Urinary bladder (tissue), 4 donors: Measurements from ENCODE around the gene CSNK1G1. TPM values are rescaled to one million over a fixed set of nuclear protein-coding genes. Genes with fewer than 3 reads are reported as not detected.
"Not testable (repeated sequence)": the region's sequence is repeated elsewhere in the genome, so short reads cannot be mapped to it uniquely, and the experiment has no call there.

ENCODE experiments used
- DNase-seq: peaks from one replicate; pipeline ENCODE4 v3.0.0-alpha.2; 2015; ENCODE audit errors: extremely low spot score
- H3K27ac ChIP-seq: one replicate; pipeline ENCODE4 v1.5.1; 2013; ENCODE audit warnings: low read depth, mild to moderate bottlenecking, moderate library complexity
- H3K36me3 ChIP-seq: one replicate; pipeline ENCODE4 v1.6.1; 2013; ENCODE audit warnings: mild to moderate bottlenecking, moderate library complexity; ENCODE audit not compliant: insufficient read depth
- H3K4me1 ChIP-seq: one replicate; pipeline ENCODE4 v1.6.1; 2013; ENCODE audit warnings: mild to moderate bottlenecking, moderate library complexity; ENCODE audit not compliant: insufficient read depth
- H3K4me3 ChIP-seq: one replicate; pipeline ENCODE4 v1.5.1; 2013; ENCODE audit warnings: low read depth, low read length
- WGBS: extraction: QIAGEN DNeasy Blood & Tissue Kit; methylation state at CpG from one replicate; pipeline ENCODE4 v1.1.7; 2013; 5-methylcytosine and 5-hydroxymethylcytosine counted together
- polyA plus RNA-seq: library from polyadenylated mRNA; stranded (reverse); fragments of 200-250 nt; gene quantifications from one replicate; pipeline ENCODE4 v1.2.3, GENCODE V29; 2013
- total RNA-seq: library from RNA; depleted of rRNA; stranded (reverse); fragments of >200 nt; gene quantifications from one replicate; pipeline ENCODE4 v1.2.3, GENCODE V29; 2014
- donor health status: healthy with polysubstance abuse.
- donor health status: healthy.

The CSNK1G1 gene
- total and polyA plus RNA-seq, 2 donors: 5.7 to 40.1 TPM

- WGBS: 93% methylated on average over 7 of the region's 7 CpGs
- H3K4me3 ChIP-seq: no peak overlapping the region
- no peak for DNase-seq
- H3K4me1 ChIP-seq: no peaks in the 10 kb centered on the region
- H3K36me3 ChIP-seq: peaks cover 18% of the 10 kb centered on the region
- no peak overlapping the region for H3K27ac ChIP-seq
These were observed 219.6 kb downstream of the CSNK1G1 start for GRCh38 chr15:64136347-64136746.

GRCh38 chr15:64134345-64134829, 221.6 kb downstream of the CSNK1G1 start:
- no peaks in the 10 kb centered on the region for H3K4me1 ChIP-seq
- no peak overlapping the region for H3K4me3 ChIP-seq
- peaks cover 22% of the 10 kb centered on the region for H3K36me3 ChIP-seq
- 68% methylated on average over 9 of the region's 9 CpGs for WGBS
- no peak for DNase-seq
- H3K27ac ChIP-seq: no peak overlapping the region

- H3K36me3 ChIP-seq: peaks cover 21% of the 10 kb centered on the region
- WGBS: 94% methylated on average over 10 of the region's 10 CpGs
These were observed 222.2 kb downstream of the CSNK1G1 start for GRCh38 chr15:64133623-64134344.

DNA sequence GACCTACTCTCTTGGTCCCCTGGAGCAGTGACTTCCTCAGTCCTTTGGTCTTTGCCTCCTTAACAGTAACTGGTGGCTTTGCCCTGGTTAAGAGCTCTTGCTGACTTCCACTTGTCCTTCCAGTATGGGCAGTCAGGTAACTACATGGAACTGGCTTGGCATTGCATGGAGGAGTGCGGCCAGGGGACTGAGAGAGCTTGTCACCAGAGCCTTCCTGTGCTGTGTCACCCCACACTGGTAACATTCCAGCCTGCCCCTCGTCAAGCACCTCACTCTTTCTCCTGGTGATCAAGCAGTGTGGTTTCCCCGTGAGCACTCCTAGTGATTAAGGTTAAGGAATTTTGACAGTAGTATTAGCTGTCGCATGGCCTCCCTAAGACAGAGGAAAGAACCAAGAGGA, 223.8 kb downstream of the CSNK1G1 start:
- no peak for DNase-seq
- Histone ChIP-seq H3K4me3 (no peak overlapping the region), H3K27ac (no peak overlapping the region), H3K4me1 (no peaks in the 10 kb centered on the region), H3K36me3 (peaks cover 18% of the 10 kb centered on the region)
- WGBS: 94% methylated on average over 4 of the region's 4 CpGs

More at GRCh38 chr15:64133623-64134344, 222.2 kb downstream of the CSNK1G1 start:
- no peaks in the 10 kb centered on the region for H3K4me1 ChIP-seq
- no peak overlapping the region for H3K27ac ChIP-seq
- H3K4me3 ChIP-seq: no peak overlapping the region
- no peak for DNase-seq

DNA sequence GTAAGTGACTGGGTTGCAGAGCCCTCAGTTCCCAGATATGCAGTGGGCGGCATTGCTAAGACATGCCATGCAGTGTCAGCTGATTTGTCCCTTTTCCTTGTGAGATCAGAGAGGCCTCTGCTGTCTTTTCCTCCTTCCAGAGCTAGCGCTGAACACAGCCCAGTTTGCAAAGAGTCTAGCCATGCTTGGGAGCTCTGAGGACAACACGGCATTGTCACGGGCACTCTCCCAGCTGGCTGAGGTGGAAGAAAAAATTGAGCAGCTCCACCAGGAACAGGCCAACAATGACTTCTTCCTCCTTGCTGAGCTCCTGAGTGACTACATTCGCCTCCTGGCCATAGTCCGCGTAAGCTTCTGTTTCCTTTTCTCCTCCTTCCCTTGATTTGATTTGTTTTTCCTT, 224.4 kb downstream of the CSNK1G1 start:
- Histone ChIP-seq H3K4me1 (no peaks in the 10 kb centered on the region), H3K27ac (no peak overlapping the region), H3K4me3 (no peak overlapping the region), H3K36me3 (peaks cover 14% of the 10 kb centered on the region)
- WGBS: 96% methylated on average over 7 of the region's 7 CpGs
- DNase-seq: no peak

DNA sequence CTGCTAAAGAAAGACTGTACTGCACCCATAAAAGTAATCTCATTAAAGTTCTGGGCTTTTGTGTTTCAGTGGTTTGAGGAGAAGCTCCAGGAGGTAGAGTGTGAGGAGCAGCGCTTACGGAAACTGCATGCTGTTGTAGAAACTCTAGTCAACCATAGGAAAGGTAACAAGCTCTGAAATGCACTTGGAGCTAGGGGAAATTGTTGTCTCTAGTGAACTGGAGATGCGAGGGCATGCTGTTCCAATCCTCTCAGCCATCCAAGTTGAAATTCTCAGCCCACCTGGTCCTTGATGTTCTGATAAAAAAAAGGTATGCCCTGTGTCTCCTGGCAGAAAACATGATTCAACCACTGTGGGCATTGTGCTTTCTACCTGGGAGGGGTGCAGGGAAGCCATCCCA, 225.8 kb downstream of the CSNK1G1 start:
- peaks cover 16% of the 10 kb centered on the region for H3K36me3 ChIP-seq
- no peaks in the 10 kb centered on the region for H3K4me1 ChIP-seq
- H3K4me3 ChIP-seq: no peak overlapping the region
- no peak overlapping the region for H3K27ac ChIP-seq
- DNase-seq: no peak
- 95% methylated on average over 3 of the region's 3 CpGs for WGBS

- Histone ChIP-seq H3K4me3 (no peak overlapping the region), H3K36me3 (peaks cover 16% of the 10 kb centered on the region), H3K4me1 (no peaks in the 10 kb centered on the region), H3K27ac (no peak overlapping the region)
- DNase-seq: no peak
- 87% methylated on average over 6 of the region's 6 CpGs for WGBS
These were observed 228.3 kb downstream of the CSNK1G1 start for GRCh38 chr15:64127521-64128270.

DNA sequence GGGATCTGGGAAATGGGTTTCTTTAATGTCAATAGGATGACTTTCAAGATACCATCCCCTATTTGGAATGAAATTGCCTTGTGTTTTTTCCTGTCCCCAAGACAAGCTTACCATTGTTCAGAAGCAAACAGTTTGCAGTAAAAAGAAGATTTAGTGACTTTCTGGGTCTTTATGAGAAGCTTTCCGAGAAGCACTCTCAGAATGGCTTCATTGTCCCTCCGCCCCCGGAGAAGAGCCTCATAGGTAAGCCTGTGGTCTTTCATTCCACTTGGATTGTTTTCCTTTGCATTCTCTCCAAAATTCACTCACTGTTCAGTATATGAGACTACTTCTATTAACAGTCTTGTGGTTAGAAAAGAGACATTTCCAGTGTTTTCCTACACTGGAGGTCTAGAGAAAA, 230.0 kb downstream of the CSNK1G1 start:
- Histone ChIP-seq H3K4me3 (no peak overlapping the region), H3K36me3 (peaks cover 10% of the 10 kb centered on the region), H3K27ac (no peak overlapping the region), H3K4me1 (no peaks in the 10 kb centered on the region)
- WGBS: 76% methylated on average over 3 of the region's 3 CpGs
- DNase-seq: no peak

- H3K27ac ChIP-seq: no peak overlapping the region
- no peak overlapping the region for H3K4me3 ChIP-seq
- peaks cover 12% of the 10 kb centered on the region for H3K36me3 ChIP-seq
- no peak for DNase-seq
- no peaks in the 10 kb centered on the region for H3K4me1 ChIP-seq
- 86% methylated on average over 3 of the region's 3 CpGs for WGBS
These were observed 233.0 kb downstream of the CSNK1G1 start for GRCh38 chr15:64122936-64123351.

DNA sequence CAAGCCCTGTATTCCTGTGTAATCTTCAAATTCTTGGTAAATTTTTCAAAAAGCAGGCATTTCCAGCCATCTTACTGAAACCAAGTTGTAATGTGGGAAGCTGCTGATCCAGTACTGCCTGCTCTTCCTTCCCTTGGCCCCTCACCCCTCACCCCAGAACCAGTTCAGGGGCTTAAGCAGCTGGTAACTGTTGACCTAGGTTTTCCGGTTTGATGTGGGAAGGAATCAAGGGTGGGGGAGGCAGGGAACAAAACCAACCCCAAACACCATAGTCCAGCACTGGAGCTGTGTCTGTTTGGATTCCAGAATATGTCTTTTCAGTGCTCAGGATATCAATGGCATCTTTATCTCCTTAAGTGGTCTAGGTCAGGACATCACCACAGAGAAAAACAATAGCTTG, 233.5 kb downstream of the CSNK1G1 start:
- H3K36me3 ChIP-seq: peaks cover 11% of the 10 kb centered on the region
- WGBS: 78% methylated on average over 1 of the region's 1 CpG
- DNase-seq: no peak

GRCh38 chr15:64121614-64122013, 234.4 kb downstream of the CSNK1G1 start:
- WGBS: 81% methylated on average over 4 of the region's 4 CpGs
- DNase-seq: no peak
- Histone ChIP-seq H3K27ac (no peak overlapping the region), H3K4me1 (no peaks in the 10 kb centered on the region), H3K4me3 (no peak overlapping the region), H3K36me3 (peaks cover 9% of the 10 kb centered on the region)

More for the DNA sequence above, 233.5 kb downstream of the CSNK1G1 start:
- Histone ChIP-seq H3K4me3 (no peak overlapping the region), H3K27ac (no peak overlapping the region), H3K4me1 (no peaks in the 10 kb centered on the region)

GRCh38 chr15:64120322-64120721, 235.7 kb downstream of the CSNK1G1 start:
- not testable (repeated sequence) for H3K36me3 ChIP-seq

DNA sequence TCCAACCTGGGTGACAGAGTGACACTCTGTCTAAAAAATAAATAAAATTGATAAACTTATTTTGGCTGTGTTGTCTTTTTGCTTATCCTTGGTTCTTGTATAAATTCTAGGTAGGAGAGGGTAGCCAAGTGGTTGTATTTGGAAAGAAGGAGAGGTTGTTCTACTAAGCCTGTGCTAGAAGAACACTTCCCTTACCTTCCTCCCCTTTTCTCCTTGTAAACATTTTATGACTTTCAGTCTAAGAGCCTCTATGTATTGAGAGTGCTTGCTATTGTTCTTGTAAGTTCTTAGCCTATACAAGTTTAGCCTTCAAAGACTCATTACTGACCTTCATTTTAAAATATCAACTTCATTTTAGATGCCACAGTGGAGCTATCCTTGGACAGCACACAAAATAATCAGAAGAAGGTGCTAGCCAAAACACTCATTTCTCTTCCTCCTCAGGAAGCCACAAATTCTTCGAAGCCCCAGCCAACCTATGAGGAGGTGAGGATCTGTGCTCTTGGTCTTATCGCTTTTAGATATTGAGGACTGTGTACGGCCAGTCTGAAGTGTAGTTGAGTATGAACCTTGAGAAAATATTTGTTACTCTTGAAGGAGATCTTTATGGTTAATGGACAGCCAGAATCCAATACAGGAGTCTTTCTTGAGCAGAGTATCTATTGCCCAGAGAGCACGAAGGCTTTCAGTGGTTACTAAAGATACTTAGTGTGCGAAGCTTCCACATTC, 238.1 kb downstream of the CSNK1G1 start:
- Histone ChIP-seq H3K4me1 (no peaks in the 10 kb centered on the region), H3K4me3 (no peak overlapping the region), H3K27ac (no peak overlapping the region), H3K36me3 (peaks cover 6% of the 10 kb centered on the region)
- 94% methylated on average over 5 of the region's 5 CpGs for WGBS
- no peak for DNase-seq

More at GRCh38 chr15:64120322-64120721, 235.7 kb downstream of the CSNK1G1 start:
- not testable (repeated sequence) for H3K4me3 ChIP-seq, H3K27ac ChIP-seq, DNase-seq, H3K4me1 ChIP-seq
- 100% methylated on average over 2 of the region's 2 CpGs for WGBS
